GM10266 (cell line): ENCODE measurements around the gene MAST4.

ENCODE experiments used
- DNase-seq: peaks from one replicate; pipeline ENCODE4 v3.0.0; 2012; ENCODE audit errors: extremely low spot score
- CTCF ChIP-seq: IDR thresholded peaks from 2 replicates; pipeline ENCODE4 v1.5.1; 2012; ENCODE audit warnings: mild to moderate bottlenecking, low read depth; ENCODE audit not compliant: control insufficient read depth, insufficient read depth; ENCODE audit errors: missing control alignments

The MAST4 gene

DNA sequence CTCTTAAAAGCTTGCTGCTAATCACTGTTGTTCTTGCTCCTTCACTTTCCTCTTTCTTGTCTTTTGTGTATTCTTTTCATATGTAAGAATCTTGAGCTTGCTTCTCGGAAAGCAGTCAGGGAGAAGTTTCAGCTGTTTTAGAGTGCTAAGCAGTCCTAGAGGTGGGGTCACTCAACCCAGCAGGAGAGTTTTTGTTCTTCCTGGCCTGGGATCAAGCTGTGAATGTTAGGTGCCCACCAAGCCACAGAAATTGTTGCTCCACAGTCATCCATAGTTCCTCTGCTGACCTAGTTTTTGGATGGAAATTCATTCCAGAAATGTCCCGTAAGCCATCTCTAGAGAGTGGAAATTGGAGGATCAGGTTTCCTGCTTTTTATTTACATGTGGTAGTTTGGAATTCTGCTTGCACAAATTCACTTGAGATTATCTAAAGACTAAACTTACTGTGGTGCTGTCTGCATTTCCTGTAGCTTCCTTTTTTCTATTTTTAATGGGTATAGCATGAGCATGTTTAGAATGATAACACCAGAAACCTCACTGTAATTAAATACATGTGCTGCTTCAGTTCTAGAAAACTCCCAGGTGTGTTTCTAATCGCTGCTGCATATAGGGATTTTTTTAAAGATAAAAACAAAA lies 108.7 kb downstream of the MAST4 start:
- DNase-seq = no peak

DNA sequence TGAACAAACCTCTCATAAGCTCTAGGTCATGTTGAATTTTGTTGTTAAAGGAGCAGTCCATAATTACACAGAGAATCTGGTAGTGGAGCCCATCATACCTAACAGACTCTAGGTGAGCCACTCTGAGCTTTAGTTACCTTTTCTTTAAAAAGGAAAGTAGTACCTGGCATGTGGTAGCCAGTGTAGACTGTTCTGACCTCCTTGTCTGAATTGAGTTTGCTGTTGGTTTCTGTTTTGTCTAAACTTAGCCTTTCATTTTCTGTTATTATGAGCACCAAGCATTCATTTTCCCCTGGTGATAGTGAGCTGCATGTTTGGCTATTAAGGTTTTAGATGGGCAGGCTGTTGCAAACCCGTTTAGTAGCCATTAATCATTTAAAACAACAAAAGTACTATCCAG lies 112.2 kb downstream of the MAST4 start:
- no peak for TF ChIP-seq CTCF
- no peak for DNase-seq

More for the DNA sequence above, 108.7 kb downstream of the MAST4 start:
- no peak for TF ChIP-seq CTCF

DNA sequence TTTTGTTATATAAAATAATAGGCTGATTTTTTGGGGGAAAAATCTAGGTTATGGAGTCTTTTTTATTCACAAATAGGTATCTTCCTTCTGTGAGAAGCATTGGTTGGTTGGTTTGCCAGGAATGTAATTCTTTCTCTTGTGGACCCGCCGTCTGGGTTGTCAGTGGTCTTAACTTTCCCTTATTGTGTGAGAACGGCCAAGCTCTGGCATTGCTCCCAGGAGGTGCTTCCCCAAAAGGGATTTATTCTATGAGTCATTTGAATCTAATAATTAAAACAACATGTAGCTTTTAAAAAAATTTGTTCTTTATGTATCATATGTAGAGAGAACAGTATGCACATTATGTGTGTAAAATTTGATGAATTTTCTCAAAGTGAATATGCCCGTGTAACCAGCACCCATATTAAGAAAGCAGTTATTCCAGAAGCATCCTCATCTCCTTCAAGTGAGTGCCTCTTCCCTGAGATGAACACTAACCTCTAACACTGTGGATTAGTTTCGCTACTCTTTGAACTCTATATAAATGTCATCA lies 114.4 kb downstream of the MAST4 start:
- no peak for DNase-seq
- no peak for TF ChIP-seq CTCF

- no peak for TF ChIP-seq CTCF
- no peak for DNase-seq
These were observed 117.8 kb downstream of the MAST4 start for GRCh38 chr5:66713998-66714397.

DNA sequence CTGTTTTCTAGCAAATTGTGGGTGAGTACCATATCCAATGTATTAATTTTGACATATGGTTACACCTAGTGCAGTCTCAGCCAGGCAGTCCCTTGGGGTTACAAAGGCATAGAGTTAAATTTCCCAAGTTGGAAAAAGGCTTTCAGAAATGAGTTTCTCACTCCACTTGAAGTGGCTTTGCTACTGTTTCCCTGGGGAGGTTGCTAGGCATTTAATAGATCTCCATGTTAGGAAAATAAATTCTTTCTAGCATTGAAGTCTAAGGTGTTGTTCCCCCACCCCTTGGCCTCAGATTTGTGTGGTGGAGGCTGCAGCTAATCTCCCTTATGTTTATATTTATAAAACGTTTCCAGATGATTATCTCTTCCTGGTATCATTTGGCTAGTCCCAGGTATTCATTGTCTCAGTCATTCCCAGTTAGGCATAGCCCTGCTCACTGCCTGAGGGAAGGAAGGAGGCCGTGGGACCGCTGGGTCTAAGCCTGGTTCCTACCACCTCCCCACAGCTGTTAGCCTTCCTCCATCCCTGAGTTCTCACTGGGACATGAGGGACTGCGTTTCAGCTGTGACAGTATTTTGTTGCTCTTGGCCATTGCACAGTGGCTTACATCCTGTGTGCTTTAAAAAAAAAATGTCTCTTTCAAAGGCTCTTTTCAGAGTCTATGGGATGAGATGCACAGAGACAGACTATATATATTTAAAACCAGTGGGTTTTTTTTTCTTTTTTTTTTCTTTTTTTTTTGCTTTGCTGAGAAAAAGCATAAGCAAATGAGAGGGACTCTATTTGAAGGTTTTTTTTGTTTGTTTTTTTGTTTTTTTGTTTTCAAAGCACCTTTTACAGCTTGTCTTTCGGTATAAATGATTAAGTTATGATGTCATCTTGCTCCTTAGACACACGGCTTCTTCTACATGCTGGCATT lies 121.5 kb downstream of the MAST4 start:
- no peak for DNase-seq
- no peak for TF ChIP-seq CTCF

DNA sequence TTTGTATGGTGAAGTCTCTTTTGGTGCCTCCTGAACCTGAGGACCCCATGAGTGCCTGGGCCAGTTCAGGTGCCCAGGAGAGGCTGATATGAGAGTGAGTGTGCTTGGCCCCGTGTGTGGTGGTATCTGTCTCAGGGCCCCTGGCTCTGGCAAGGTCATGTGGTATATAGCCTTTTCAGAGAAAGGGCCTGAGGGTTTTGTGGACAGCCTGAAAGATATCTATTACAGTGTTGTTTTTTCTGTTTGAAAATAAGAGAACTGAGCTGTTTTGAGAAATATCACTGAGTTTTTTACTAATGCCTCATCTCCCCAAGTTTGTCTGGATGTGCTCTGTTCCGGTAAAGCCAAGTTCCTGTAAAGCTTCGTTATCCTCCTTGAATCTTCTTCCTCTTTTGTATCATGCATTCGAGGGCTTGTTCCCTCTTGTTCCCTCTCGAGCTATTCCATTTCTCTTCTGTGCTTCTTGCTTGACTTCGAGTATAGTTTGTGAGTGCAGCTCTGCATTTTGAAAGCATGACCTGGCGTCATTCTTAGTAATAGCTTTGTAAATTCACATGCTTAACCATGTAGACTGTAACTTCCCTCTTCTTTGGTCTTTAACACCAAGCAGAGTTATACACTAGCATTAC lies 122.3 kb downstream of the MAST4 start:
- DNase-seq = no peak
- TF ChIP-seq CTCF = no peak
